NCI-H345 treated with DMSO at 0.1 percent for 48 hours (cell line): Measurements from ENCODE around the gene MYO7A.

Experiments
- DNase-seq: peaks from one replicate; lab custom pipeline; 2025; ENCODE audit not compliant: unreplicated experiment; lab: John Stamatoyannopoulos, UW

The MYO7A gene

GRCh38 chr11:77127920-77128691, at the start of gene MYO7A:
MYO7A (plus strand) TSS chr11:77128246; CDS start chr11:77130635, 2,389 bp downstream.
- DNase-seq = peak; percentile 38

DNA sequence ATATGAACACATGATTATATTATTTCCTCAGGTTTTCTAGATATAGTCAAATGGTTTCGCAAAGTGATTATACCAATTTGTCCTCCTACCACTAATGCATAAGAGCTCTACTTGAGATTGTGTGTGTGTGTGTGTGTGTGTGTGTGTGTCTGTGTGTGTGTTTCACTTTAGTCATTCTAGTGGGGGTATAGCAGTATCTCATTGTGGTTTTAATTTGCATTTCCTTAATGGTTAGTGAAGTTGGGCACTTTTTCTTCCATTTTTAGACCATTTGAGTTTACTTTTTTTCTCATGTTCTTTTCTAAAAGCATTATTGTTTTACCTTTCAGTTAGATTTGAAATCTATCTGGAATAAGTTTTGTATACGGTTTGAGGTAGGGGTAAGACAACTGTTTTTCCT, 48.4 kb upstream of the MYO7A start:
- no peak for DNase-seq

GRCh38 chr11:77080643-77081210, 47.3 kb upstream of the MYO7A start:
- DNase-seq = no peak

DNA sequence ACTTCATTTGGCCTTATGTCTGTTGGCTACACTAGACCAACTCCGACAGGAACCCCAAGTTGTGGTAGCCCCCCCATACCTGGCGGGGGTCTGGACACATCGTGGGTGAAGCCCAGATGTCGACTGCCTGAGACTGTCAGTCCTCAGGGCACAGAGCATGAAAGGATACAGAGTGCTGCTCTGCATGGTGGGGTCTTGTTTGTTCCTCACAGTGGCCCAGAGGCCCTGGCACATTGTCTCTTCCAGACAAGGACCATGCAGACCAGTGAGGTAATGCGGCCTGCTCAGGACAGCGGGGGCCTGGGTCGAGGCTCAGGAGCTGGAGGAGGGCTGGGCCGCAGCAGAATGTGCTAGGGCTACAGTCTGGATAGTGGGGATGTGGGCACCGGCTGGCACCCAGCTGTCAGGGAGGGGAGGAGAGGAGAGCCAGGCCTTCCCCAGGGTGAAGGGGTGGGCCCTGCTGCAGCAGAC, 46.6 kb upstream of the MYO7A start:
- no peak for DNase-seq

DNA sequence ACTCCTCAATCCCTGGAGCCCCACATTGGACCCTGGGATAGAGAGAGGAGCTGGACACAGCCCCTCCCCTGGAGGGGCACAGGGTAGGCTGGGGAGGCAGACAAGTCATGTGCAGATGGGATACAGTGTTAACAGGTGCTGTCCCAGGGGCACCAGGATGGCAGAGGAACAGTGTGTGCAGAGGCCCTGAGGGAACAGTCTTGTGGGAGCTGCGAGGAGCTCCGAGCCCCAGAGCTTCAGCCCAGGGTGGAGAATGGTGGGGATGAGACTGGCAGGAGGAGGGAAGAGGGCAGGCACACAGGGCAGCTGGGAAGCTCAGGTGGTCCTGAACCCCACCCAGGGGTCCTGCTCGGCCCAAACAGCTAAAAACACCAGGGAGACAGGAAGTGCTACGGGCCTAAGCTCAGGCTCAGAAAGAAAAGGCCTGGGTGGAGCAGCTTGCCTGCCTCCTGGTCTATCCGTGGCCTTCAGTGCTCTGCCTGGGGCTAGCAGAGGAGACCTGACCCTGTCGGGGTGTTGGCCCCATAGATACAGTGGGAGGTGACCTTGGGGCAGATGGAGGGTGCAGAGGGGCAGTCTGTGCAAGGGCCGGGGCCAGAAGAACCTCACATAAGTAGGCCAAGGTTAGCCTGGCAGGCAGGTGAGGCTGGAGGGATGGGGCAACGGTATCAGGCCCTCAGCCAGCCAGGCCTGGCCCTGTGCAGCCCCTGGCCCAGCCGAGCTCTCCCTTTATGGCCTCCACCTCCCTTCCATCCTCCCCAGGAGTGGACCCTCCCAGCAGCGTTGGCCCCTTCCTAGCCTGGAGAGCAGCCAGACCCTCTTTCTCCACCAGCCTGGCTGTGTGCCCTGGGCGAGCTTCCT, 45.8 kb upstream of the MYO7A start:
- no peak for DNase-seq

DNA sequence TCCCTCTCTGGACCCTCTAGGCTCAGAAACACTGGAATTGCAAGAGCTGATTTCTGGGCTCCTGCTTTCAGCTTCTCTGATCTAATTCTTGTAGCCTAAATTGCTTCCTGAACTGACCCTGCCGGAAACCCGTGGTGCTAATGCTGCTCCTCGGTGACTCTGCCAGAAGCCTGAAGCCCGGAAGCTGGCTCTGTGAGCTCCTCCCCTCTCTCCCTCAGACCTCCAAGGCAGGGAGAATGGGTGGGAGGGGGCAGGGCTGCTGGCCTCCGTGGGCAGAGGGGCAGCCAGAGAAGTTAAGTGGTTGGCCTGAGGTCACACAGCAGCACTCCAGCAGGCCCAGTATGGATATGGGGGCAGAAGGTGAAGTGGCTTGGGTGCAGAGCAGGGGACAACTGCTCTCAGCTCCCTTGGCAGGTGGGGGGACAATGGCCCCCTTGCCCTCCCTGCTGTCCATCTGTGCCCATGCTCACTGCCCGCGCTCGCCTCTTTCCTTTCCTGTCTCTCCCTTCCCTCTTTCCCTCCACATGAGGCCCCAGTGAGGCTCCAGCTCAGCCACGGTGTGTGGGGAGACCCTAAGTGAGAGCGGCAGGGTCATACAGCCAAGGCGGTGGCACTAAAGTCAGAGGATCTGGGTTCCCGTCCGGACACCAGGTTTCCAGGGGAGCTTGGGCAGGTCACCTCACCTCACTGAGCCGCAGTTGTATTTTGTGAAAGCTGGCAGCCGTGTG, 45.0 kb upstream of the MYO7A start:
- DNase-seq = no peak

DNA sequence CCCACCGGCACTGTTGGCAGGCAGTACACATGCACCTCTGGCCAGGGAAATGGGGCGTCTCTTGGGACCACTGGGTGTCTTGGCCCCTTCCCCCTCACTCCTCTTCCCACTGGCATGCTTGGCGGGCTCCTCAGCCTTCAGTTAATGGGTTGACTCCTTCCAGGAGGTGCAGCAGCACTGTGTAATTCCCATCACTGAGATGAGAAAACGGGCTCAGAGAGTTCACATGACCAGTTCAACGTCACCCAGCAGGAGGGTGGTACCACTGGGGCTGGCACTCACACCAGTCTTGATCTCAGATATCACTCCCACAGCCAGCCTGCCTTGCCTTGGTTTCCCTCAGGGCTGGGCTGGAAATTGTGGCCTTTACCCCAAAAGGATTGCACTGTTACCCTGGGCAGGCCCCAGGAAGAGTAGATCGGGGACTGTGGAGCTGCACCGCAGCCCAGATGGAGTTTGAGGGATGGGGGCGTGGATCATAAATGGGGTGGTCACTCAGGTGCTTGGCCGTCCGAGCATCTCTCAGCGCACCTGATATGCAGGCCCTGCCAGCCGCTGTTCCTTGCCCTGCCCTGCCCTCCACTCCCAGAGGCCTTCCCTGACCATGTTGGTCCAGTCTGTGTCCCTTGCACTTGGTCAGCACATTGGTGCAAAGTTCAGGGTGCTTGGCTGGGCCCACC, 44.3 kb upstream of the MYO7A start:
- DNase-seq = no peak

- no peak for DNase-seq
Measured at GRCh38 chr11:77084581-77085191, 43.4 kb upstream of the MYO7A start.

DNA sequence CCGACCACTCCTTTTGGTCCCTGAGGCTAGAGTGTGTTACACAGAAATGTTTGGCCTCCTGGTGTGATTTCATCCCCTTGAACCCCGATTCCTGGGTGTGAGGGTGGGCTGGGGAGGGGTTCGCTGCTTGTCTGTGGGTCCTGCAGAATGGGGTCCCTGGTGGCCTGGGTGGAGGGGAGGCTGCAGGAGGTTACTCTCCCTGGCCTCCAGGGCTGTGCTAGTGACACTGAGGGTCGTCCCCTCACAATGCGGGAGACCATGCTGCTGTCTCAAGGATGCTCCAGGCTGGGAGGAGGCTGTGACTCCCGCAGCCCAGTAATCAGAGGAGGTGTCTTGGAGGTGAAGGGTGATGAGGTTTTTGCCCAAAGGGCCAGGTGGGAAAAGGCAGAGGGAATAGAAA, 42.4 kb upstream of the MYO7A start:
- no peak for DNase-seq

DNA sequence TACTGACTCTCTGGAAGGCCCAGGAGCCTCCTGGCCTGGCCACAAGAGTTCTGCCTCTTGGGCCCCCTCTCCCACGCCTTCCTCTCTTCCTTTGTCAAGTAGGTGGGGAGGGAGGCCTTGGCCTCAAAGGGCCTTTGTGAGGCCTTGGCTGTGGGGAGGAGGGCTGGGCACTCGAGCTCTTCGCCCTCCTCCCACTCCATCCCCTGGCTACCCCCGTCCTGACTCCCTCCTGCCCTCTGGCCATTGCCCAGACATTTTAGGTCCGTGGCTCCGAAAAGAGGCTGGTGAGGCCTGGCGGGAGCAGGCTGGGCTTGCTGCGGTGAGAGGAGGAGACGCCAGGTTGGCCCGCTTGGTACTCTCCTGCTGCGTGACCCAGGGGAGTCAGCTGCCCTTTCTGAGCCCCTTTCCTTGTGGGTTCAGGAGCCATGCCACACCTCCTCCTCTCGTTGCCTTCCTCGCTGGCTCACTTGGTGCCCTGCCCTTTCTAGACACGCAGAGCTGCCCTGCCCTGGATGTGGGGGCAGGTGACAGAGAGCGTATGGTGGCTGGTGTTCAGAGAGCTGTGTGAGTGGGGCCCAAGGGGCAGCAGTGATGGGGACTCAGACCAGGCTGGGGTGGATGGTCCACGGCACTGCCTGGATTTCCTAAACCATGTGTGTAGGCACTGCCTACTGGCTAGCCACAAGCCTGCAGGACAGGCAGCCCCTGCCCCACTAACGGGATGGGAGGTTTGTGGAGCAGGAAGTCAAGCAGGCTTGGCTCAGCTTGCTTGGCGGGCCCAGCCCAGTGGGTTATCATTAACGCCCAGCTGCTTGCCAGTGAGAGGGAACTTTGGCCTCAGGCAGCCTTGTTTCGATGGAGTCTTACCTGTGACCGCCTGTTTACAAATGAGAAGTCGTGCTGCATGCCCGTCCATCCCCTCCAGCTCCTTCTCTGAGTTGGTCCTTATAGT, 41.2 kb upstream of the MYO7A start:
- DNase-seq = no peak

DNA sequence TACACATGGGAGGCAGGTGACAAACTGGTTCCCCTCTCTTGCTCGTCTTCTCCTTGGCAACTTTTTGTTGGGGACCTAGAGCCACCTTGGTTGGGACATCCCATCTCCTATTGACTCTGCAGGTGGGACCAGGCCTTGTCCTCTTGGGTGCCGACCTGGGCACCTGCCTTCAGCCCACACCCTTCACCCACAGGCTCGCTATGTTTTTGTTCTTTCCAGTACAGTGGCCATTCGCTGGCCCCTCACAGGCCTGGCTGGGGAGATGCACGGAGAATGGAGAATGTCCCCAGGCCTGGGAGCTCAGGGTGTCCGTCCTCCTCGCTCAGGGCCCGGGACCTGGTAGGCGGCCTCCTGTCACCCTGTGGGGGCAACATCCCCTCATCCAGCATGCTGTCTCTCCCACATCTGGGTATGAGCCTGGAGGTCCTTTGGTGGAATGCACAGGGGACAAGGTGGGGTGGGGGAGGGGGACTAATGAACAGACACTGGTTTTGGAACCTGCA, 40.3 kb upstream of the MYO7A start:
- no peak for DNase-seq

DNA sequence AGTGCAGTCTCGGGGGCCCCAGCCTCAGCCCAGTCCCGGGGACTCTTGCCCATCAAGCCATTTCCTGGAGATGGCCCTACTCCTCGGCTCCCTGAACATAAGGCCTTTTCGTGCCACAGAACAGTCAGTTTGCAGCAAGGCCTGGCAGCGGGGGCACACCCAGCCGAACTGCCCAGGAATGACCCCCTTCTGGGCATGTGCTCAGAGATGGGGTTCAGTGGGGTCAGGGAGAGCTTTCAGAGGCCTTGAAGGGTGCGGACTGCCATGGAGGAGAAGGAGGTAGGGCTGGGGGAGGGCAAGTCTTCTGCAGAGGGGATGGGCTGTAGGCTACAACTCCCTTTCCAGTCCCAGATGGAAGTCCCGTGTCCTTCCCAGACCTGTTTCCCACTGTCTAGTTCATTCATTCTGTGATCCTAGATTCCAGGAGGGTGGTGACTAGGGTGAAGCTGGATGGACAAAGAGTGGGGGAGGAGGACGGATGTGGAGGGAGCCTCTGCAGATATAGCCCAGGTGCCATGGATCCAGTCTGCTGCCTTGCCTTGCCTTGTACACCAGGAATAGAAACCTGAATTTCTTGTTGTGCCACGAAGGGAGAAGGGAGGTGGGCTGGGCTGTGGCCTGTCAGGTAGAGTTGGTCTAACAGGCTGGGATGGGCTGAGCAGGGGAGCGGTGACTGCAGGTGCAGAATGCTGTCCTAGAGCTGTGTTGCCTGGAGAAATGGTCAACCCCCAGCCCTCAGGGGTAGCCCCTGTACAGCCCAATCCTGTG, 39.6 kb upstream of the MYO7A start:
- no peak for DNase-seq

- no peak for DNase-seq
Measured at GRCh38 chr11:77089004-77089545, 39.0 kb upstream of the MYO7A start.

- DNase-seq = no peak
Measured at GRCh38 chr11:77090046-77090372, 38.0 kb upstream of the MYO7A start.

DNA sequence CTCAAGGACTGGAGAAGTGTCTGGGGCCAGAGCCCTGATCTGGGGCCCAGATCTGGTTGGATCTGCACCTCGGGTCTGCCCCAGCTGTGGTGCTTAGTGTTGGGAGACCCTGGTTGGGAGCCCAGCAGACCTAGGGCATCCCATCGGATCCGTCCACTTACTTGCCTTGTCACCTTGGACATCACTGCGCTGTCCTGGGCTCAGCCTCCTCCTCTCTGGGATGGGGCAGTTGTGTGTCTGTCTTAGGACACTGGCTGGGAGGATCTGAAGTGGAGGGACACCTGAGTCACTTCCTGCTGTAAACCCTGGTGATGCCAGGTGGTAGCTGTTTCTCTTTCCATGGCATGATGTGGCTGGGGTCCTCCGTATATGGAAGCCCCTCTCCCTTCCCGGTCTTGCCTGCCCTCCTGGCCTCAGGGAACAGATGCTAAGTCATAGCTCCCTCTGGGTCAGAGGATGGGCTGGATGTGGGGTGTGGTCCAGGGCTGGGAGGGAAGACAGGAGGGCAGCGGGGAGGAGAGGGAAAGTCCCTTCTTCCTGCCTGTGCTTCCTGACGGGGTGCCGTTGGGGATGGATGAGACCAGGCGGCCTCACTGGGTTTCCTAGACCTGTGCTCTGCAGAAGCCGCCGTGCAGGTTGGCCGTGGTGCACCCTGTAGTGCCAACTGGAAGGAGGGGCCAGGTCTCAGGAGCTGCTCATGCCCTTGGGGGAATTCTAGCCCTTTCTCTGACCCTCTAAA, 37.5 kb upstream of the MYO7A start:
- DNase-seq = no peak

DNA sequence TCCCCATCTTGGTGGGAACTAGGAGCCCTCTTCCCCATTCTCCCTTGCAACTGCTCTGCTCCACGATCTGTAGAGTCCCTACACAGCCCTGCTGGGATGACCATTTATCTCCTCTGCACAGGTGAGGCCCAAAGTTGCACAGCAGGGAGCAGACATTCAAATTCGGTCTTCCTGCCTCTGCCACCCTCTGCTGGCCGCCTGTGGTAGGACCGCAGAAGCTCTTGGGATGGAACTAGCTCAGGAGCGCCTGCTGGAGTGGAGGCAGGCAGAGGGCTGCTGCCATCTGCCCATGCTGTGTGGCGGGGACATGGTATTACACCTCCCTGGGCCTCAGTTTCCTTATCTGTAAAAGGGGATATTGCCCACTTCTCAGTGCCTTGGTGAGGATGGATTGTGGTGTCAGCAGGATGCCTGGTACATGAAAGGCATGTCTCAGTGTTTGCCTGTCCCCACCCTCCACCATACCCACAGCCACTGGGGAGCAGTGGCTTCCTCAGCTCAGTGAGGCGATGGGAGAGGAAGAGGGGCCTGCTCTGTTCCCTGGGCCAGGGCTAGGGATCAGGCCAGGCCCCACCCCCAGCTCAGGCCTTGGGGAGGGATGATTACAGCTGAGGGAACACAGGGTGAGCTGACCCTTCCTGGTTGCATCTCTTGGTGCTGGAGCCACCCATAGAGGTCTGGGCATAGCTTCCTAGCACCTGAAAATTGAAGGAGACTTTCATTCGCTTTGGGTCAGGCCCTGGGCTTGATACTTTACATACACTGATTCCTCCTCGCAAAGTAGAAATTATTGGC, 36.7 kb upstream of the MYO7A start:
- peak; percentile 47 for DNase-seq
